Neural cell (in vitro differentiated cells): ENCODE data around the gene TRMT5. TPM values are rescaled to one million over a fixed set of nuclear protein-coding genes. Genes with fewer than 3 reads are reported as not detected.

Experiments
- H2AFZ ChIP-seq: fragments of 200-600, 300-800 bp; sonication (generic), shearing (Covaris generic); 2 replicates; pipeline ENCODE4 v1.6.0; 2014; ENCODE audit warnings: low read depth, mild to moderate bottlenecking, antibody characterized with exemption, low read length, moderate library complexity
- H3F3A ChIP-seq: fragments of 200-600 bp; shearing (Covaris generic); 2 replicates; pipeline ENCODE4 v1.6.1; 2016; ENCODE audit warnings: mild to moderate bottlenecking, moderate library complexity, mixed read lengths, antibody characterized with exemption, low read length; ENCODE audit not compliant: insufficient read depth, poor library complexity, severe bottlenecking
- H3K27ac ChIP-seq: fragments of 200-600, 300-800 bp; sonication (generic), shearing (Covaris generic); 2 replicates; pipeline ENCODE4 v1.5.1; 2014; ENCODE audit warnings: mild to moderate bottlenecking, low read length, moderate library complexity
- H3K27me3 ChIP-seq: fragments of 300-800, 200-600 bp; sonication (generic), shearing (Covaris generic); 2 replicates; pipeline ENCODE4 v1.6.0; 2014; ENCODE audit warnings: mild to moderate bottlenecking, low read depth, low read length, moderate library complexity; ENCODE audit not compliant: insufficient read depth
- H3K36me3 ChIP-seq: fragments of 300-800, 200-600 bp; sonication (generic), shearing (Covaris generic); 2 replicates; pipeline ENCODE4 v1.5.1; 2014; ENCODE audit warnings: mild to moderate bottlenecking, antibody characterized with exemption, low read length, moderate library complexity; ENCODE audit not compliant: insufficient read depth
- H3K4me2 ChIP-seq: fragments of 300-800, 200-600 bp; sonication (generic), shearing (Covaris generic); 2 replicates; pipeline ENCODE4 v1.6.0; 2014; ENCODE audit warnings: mild to moderate bottlenecking, low read length
- H3K4me3 ChIP-seq: fragments of 300-800, 200-600 bp; sonication (generic), shearing (Covaris generic); 2 replicates; pipeline ENCODE4 v1.5.1; 2014; ENCODE audit warnings: mild to moderate bottlenecking, low read length, moderate library complexity
- H3K79me2 ChIP-seq: fragments of 200-600 bp; shearing (Covaris generic); replicated peaks from 2 replicates; pipeline ENCODE4 v1.6.0; 2014; ENCODE audit warnings: mild to moderate bottlenecking, low read length, moderate library complexity; ENCODE audit not compliant: insufficient read depth
- H3K9ac ChIP-seq: fragments of 300-800, 200-600 bp; sonication (generic), shearing (Covaris generic); 2 replicates; pipeline ENCODE4 v1.6.1; 2016; ENCODE audit warnings: mild to moderate bottlenecking, low read length, mixed read lengths
- H3K9me2 ChIP-seq: fragments of 200-600 bp; shearing (Covaris generic); 2 replicates; pipeline ENCODE4 v1.6.1; 2016; ENCODE audit warnings: mild to moderate bottlenecking, low read length, mixed read lengths; ENCODE audit not compliant: insufficient read depth
- H3K9me3 ChIP-seq: fragments of 200-600, 300-800 bp; sonication (generic), shearing (Covaris generic); 2 replicates; pipeline ENCODE4 v1.6.1; 2016; ENCODE audit warnings: mild to moderate bottlenecking, mixed run types, low read length, moderate library complexity, mixed read lengths
- H4K20me1 ChIP-seq: fragments of 200-600 bp; shearing (Covaris generic); 2 replicates; pipeline ENCODE4 v1.6.1; 2016; ENCODE audit warnings: mild to moderate bottlenecking, mixed run types; ENCODE audit not compliant: insufficient read depth
- EP300 ChIP-seq: fragments of 450-650 bp; conservative IDR thresholded peaks from 2 replicates; pipeline ENCODE4 v1.6.1; 2014; ENCODE audit warnings: antibody characterized with exemption, mild to moderate bottlenecking, moderate library complexity; ENCODE audit not compliant: poor library complexity, severe bottlenecking
- EZH2 ChIP-seq: fragments of 200-600, 300-800 bp; shearing (Covaris generic), sonication (generic); IDR thresholded peaks from 2 replicates; pipeline ENCODE4 v1.6.1; 2014; ENCODE audit warnings: antibody characterized with exemption, low read length, borderline replicate concordance, mild to moderate bottlenecking; ENCODE audit not compliant: insufficient read depth, poor library complexity, severe bottlenecking
- MXI1 ChIP-seq: fragments of 450-650 bp; conservative IDR thresholded peaks from 2 replicates; pipeline ENCODE4 v1.6.1; 2014; ENCODE audit warnings: antibody characterized with exemption, mild to moderate bottlenecking; ENCODE audit not compliant: poor library complexity, severe bottlenecking
- POLR2AphosphoS5 ChIP-seq: IDR thresholded peaks from 2 replicates; pipeline ENCODE4 v1.6.1; 2012
- RAD21 ChIP-seq: fragments of 450-650 bp; conservative IDR thresholded peaks from 2 replicates; pipeline ENCODE4 v1.6.1; 2014; ENCODE audit warnings: antibody characterized with exemption, mild to moderate bottlenecking, moderate library complexity
- SMC3 ChIP-seq: fragments of 450-650 bp; conservative IDR thresholded peaks from 2 replicates; pipeline ENCODE4 v1.6.1; 2014; ENCODE audit warnings: antibody characterized with exemption, mild to moderate bottlenecking, moderate library complexity; ENCODE audit not compliant: poor library complexity
- TAF1 ChIP-seq: IDR thresholded peaks from 2 replicates; pipeline ENCODE4 v1.6.1; 2012; ENCODE audit warnings: low read depth
- polyA plus RNA-seq: library from polyadenylated mRNA; depleted of rRNA; stranded (reverse); fragments of >200 nt; gene quantifications from 2 replicates; pipeline ENCODE4 v1.2.3, GENCODE V29; 2014
- TF ChIP-seq, protein P1 (sequence below): fragments of 450-650 bp; IDR thresholded peaks from 2 replicates; pipeline ENCODE4 v1.5.1; 2014; ENCODE audit warnings: antibody characterized with exemption, mild to moderate bottlenecking, moderate library complexity; ENCODE audit not compliant: poor library complexity, severe bottlenecking
- TF ChIP-seq, protein P2 (sequence below): IDR thresholded peaks from 2 replicates; pipeline ENCODE4 v1.6.1; 2012; ENCODE audit warnings: borderline replicate concordance

Gene TRMT5
- polyA plus RNA-seq, 1 donor from 2014 or later = 7.6 TPM

DNA sequence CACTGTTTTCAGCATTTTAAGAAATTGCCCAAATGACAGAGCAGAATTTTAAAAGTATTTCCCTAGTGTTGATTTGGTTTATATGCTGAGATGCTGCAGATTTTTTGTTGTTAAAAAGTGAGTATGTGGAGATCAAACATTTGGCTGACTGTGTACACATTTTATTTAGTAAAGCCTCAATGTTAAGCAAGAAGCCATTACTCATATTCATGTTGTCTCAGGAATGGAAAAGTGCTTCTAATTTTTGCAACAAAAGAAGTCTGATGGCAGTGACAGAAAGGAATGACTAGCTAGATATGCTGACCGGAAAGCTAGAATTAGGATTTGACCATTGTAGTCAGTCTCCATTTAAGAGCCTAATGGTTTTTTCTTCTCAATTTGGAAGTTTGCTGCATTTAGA, 22.7 kb upstream of the TRMT5 start:
- Histone ChIP-seq H4K20me1 (no peaks in the 10 kb centered on the region), H3K36me3 (no peaks in the 10 kb centered on the region), H3K79me2 (no peaks in the 10 kb centered on the region), H3K4me3 (no peak overlapping the region), H2AFZ (no peak overlapping the region), H3F3A (no peaks in the 10 kb centered on the region), H3K9me2 (no peaks in the 10 kb centered on the region), H3K9me3 (no peaks in the 10 kb centered on the region), H3K4me2 (no peak overlapping the region), H3K9ac (no peak overlapping the region), H3K27ac (no peak overlapping the region), H3K27me3 (no peaks in the 10 kb centered on the region)
- no peak for TF ChIP-seq RAD21

DNA sequence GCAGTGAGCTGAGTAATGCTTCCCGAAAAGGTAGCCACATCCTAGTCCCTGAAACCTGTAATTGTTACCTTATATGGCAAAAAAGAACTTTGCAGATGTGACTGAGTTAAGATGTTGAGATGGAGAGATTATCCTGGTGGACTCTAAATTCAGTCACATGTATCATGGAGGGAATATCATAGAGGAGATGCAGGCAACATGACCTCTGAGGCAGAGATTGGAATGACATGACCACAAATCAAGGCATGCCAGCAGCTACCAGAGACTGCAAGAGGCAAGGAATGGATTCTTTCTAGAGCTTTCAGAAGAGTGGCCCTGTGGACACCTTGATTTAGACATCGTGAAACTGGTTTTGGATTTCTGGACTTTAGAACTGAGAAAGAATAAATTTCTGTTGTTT, 18.7 kb upstream of the TRMT5 start:
- Histone ChIP-seq H3K27me3 (no peaks in the 10 kb centered on the region), H3K36me3 (peaks cover 4% of the 10 kb centered on the region), H3K9me2 (no peaks in the 10 kb centered on the region), H3K4me3 (no peak overlapping the region), H3K79me2 (no peaks in the 10 kb centered on the region), H3K9me3 (no peaks in the 10 kb centered on the region), H4K20me1 (no peaks in the 10 kb centered on the region), H3K4me2 (no peak overlapping the region), H2AFZ (no peak overlapping the region), H3F3A (no peaks in the 10 kb centered on the region), H3K9ac (no peak overlapping the region), H3K27ac (no peak overlapping the region)
- TF ChIP-seq EP300 (no peak), MXI1 (no peak), POLR2AphosphoS5 (no peak), EZH2 (no peak), TAF1 (no peak), RAD21 (no peak), SMC3 (no peak)
- TF ChIP-seq, protein P1, sequence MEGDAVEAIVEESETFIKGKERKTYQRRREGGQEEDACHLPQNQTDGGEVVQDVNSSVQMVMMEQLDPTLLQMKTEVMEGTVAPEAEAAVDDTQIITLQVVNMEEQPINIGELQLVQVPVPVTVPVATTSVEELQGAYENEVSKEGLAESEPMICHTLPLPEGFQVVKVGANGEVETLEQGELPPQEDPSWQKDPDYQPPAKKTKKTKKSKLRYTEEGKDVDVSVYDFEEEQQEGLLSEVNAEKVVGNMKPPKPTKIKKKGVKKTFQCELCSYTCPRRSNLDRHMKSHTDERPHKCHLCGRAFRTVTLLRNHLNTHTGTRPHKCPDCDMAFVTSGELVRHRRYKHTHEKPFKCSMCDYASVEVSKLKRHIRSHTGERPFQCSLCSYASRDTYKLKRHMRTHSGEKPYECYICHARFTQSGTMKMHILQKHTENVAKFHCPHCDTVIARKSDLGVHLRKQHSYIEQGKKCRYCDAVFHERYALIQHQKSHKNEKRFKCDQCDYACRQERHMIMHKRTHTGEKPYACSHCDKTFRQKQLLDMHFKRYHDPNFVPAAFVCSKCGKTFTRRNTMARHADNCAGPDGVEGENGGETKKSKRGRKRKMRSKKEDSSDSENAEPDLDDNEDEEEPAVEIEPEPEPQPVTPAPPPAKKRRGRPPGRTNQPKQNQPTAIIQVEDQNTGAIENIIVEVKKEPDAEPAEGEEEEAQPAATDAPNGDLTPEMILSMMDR = no peak
- TF ChIP-seq, protein P2, sequence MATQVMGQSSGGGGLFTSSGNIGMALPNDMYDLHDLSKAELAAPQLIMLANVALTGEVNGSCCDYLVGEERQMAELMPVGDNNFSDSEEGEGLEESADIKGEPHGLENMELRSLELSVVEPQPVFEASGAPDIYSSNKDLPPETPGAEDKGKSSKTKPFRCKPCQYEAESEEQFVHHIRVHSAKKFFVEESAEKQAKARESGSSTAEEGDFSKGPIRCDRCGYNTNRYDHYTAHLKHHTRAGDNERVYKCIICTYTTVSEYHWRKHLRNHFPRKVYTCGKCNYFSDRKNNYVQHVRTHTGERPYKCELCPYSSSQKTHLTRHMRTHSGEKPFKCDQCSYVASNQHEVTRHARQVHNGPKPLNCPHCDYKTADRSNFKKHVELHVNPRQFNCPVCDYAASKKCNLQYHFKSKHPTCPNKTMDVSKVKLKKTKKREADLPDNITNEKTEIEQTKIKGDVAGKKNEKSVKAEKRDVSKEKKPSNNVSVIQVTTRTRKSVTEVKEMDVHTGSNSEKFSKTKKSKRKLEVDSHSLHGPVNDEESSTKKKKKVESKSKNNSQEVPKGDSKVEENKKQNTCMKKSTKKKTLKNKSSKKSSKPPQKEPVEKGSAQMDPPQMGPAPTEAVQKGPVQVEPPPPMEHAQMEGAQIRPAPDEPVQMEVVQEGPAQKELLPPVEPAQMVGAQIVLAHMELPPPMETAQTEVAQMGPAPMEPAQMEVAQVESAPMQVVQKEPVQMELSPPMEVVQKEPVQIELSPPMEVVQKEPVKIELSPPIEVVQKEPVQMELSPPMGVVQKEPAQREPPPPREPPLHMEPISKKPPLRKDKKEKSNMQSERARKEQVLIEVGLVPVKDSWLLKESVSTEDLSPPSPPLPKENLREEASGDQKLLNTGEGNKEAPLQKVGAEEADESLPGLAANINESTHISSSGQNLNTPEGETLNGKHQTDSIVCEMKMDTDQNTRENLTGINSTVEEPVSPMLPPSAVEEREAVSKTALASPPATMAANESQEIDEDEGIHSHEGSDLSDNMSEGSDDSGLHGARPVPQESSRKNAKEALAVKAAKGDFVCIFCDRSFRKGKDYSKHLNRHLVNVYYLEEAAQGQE = no peak

DNA sequence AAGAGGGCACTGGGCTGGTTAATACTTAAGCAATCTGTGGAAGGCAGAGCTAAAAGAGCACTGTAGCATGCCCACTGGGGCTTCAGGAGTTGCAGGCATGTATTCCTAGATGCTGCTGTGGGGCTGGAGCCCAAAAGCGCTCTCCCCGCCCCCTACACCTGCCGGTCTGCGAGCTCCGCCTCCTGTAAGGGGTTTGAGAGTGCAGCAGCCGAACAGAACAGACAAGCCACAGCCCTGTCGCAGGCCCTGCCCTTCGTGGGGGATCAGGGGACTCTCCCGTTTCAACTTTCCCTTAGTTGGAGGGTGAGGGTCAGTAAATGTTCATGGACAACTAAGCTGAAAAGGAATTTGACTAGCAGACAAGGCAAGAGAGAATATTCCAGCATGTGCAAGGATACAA, 17.7 kb upstream of the TRMT5 start:
- Histone ChIP-seq H4K20me1 (no peaks in the 10 kb centered on the region), H3K4me2 (no peak overlapping the region), H3K9me2 (no peaks in the 10 kb centered on the region), H3K4me3 (no peak overlapping the region), H3K79me2 (no peaks in the 10 kb centered on the region), H3K27me3 (no peaks in the 10 kb centered on the region), H2AFZ (no peak overlapping the region), H3K9ac (no peak overlapping the region), H3K36me3 (peaks cover 4% of the 10 kb centered on the region), H3K27ac (no peak overlapping the region), H3K9me3 (no peaks in the 10 kb centered on the region), H3F3A (no peaks in the 10 kb centered on the region)
- TF ChIP-seq EZH2 (no peak), RAD21 (no peak), MXI1 (no peak), TAF1 (no peak), POLR2AphosphoS5 (no peak), SMC3 (no peak)
- TF ChIP-seq, protein P2 = no peak
- TF ChIP-seq, protein P1 = no peak
